Mesothelial cell of epicardium (in vitro differentiated cells): ENCODE measurements around the gene SERPINE1. TPM values are rescaled to one million over a fixed set of nuclear protein-coding genes. Genes with fewer than 3 reads are reported as not detected.
A peak's percentile ranks its signal among the peaks of the same experiment; 100 is the strongest.

Experiments
- DNase-seq, 2 experiments: peaks; one replicate each; pipeline ENCODE4 v3.0.0; 2021; ENCODE audit warnings: low spot score in 2 of 2; ENCODE audit not compliant: unreplicated experiment in 2 of 2
- H3K27ac Mint-ChIP-seq: 2 replicates; pipeline ENCODE4 v1.8.0; 2021; ENCODE audit warnings: mixed read lengths
- H3K27me3 Mint-ChIP-seq: 2 replicates; pipeline ENCODE4 v1.8.0; 2021; ENCODE audit warnings: low read depth, mixed read lengths
- H3K36me3 Mint-ChIP-seq: 2 replicates; pipeline ENCODE4 v1.8.0; 2021; ENCODE audit warnings: mixed read lengths
- H3K4me1 Mint-ChIP-seq: 2 replicates; pipeline ENCODE4 v1.8.0; 2021; ENCODE audit warnings: mixed read lengths
- H3K4me3 Mint-ChIP-seq: 2 replicates; pipeline ENCODE4 v1.8.0; 2021; ENCODE audit warnings: mild to moderate bottlenecking, moderate library complexity, mixed read lengths
- H3K9me3 Mint-ChIP-seq: 2 replicates; pipeline ENCODE4 v1.8.0; 2021; ENCODE audit warnings: mixed read lengths
- CTCF ChIP-seq: fragments of 200-600 bp; sonication (generic); IDR thresholded peaks from one replicate; pipeline ENCODE4 v1.5.0; 2021; ENCODE audit warnings: antibody characterized with exemption; ENCODE audit not compliant: unreplicated experiment
- total RNA-seq: library from RNA; stranded (reverse); gene quantifications from 3 replicates; pipeline ENCODE4 v1.2.1, GENCODE V29; 2021

Gene SERPINE1
- total RNA-seq, 1 donor from 2014 or later: 11.4 TPM

- no peaks in the 10 kb centered on the region for H3K27me3 Mint-ChIP-seq
Measured at GRCh38 chr7:101137651-101138212, 10.8 kb downstream of the SERPINE1 start.

GRCh38 chr7:101138213-101138870, 11.4 kb downstream of the SERPINE1 start:
- peak overlapping the region; percentile 20 for H3K4me3 Mint-ChIP-seq
- TF ChIP-seq CTCF: peak; percentile 70
- no peak for DNase-seq
- no peaks in the 10 kb centered on the region for H3K9me3 Mint-ChIP-seq
- no peaks in the 10 kb centered on the region for H3K36me3 Mint-ChIP-seq
- peaks cover 2% of the 10 kb centered on the region for H3K27me3 Mint-ChIP-seq
- H3K27ac Mint-ChIP-seq: peak overlapping the region; percentile 56
- H3K4me1 Mint-ChIP-seq: peaks cover 22% of the 10 kb centered on the region

More at GRCh38 chr7:101137651-101138212, 10.8 kb downstream of the SERPINE1 start:
- H3K9me3 Mint-ChIP-seq: no peaks in the 10 kb centered on the region
- peaks cover 24% of the 10 kb centered on the region for H3K4me1 Mint-ChIP-seq
- no peak for TF ChIP-seq CTCF
- no peak for DNase-seq
- H3K27ac Mint-ChIP-seq: peak overlapping the region; percentile 11
- no peaks in the 10 kb centered on the region for H3K36me3 Mint-ChIP-seq
- H3K4me3 Mint-ChIP-seq: no peak overlapping the region

- Mint-ChIP-seq H3K9me3 (no peaks in the 10 kb centered on the region), H3K27me3 (peaks cover 2% of the 10 kb centered on the region), H3K4me3 (no peak overlapping the region), H3K27ac (no peak overlapping the region), H3K36me3 (no peaks in the 10 kb centered on the region), H3K4me1 (peaks cover 13% of the 10 kb centered on the region)
- no peak for DNase-seq
- TF ChIP-seq CTCF: no peak
Measured at GRCh38 chr7:101140339-101140699, 13.4 kb downstream of the SERPINE1 start.

- no peak overlapping the region for H3K4me3 Mint-ChIP-seq
- peaks cover 2% of the 10 kb centered on the region for H3K27me3 Mint-ChIP-seq
- no peak overlapping the region for H3K27ac Mint-ChIP-seq
- DNase-seq: no peak
- H3K9me3 Mint-ChIP-seq: no peaks in the 10 kb centered on the region
- H3K36me3 Mint-ChIP-seq: no peaks in the 10 kb centered on the region
- H3K4me1 Mint-ChIP-seq: peaks cover 13% of the 10 kb centered on the region
- no peak for TF ChIP-seq CTCF
Measured at GRCh38 chr7:101140746-101141382, 14.0 kb downstream of the SERPINE1 start.

GRCh38 chr7:101151908-101152651, 25.2 kb downstream of the SERPINE1 start:
- Mint-ChIP-seq H3K27me3 (peaks cover 7% of the 10 kb centered on the region), H3K36me3 (peaks cover 5% of the 10 kb centered on the region), H3K27ac (no peak overlapping the region), H3K4me1 (peaks cover 14% of the 10 kb centered on the region), H3K9me3 (no peaks in the 10 kb centered on the region), H3K4me3 (no peak overlapping the region)
- DNase-seq: no peak
- no peak for TF ChIP-seq CTCF
